Measurements from ENCODE around the gene RGL1. TPM values are rescaled to one million over a fixed set of nuclear protein-coding genes. Genes with fewer than 3 reads are reported as not detected.

Gene RGL1
- total RNA-seq, 4 donors from 2014 or later: 66.8 to 88.3 (median 74.6) TPM

DNA sequence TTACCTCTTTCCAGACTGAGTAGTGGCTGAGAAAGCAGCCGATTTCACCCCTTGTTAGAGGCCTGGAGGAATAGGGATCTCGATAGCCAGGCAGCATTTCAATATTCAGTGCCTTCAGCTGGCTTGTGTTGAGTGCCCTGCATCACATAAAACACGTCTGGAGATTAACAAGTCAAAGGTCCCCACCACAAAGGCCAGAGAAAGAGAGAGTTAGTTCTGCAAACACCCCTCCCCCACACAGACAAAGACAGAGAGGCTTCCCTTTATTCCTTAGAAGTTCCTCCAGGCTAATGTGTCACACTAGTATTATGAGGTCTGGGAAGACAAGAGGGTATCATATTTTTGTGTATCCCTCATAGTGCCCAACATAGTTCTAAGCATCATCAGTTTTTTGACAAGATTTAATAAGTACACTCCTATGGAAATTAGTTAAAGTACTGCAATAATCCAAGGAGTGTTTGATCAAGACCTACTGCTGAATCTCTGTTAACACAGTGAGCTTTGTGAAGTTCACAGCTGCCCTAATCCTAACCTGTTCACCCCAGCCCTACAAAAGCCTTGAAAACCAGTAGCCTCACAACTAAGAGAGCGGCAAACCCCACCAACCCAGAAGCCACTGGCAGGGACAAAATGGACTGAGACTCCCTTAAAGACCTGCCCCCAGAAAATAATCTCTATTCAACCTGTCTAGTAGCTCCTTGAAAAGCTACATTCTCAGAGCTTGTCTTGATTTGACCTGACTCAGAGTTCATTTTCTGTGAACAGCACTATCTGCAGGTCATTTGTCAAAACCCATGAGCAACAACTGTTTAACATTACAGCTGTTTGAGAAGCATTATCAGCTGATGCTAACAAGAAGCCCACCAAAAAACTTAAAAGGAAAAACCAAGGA is 140.8 kb downstream of the RGL1 start:
- ATAC-seq (ENCODE audit: low FRiP score) (no peak), DNase-seq (ENCODE audit: low spot score) (no peak)
- TF ChIP-seq, protein P1, sequence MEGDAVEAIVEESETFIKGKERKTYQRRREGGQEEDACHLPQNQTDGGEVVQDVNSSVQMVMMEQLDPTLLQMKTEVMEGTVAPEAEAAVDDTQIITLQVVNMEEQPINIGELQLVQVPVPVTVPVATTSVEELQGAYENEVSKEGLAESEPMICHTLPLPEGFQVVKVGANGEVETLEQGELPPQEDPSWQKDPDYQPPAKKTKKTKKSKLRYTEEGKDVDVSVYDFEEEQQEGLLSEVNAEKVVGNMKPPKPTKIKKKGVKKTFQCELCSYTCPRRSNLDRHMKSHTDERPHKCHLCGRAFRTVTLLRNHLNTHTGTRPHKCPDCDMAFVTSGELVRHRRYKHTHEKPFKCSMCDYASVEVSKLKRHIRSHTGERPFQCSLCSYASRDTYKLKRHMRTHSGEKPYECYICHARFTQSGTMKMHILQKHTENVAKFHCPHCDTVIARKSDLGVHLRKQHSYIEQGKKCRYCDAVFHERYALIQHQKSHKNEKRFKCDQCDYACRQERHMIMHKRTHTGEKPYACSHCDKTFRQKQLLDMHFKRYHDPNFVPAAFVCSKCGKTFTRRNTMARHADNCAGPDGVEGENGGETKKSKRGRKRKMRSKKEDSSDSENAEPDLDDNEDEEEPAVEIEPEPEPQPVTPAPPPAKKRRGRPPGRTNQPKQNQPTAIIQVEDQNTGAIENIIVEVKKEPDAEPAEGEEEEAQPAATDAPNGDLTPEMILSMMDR (IDR thresholded peaks at IDR 0.05): no peak

DNA sequence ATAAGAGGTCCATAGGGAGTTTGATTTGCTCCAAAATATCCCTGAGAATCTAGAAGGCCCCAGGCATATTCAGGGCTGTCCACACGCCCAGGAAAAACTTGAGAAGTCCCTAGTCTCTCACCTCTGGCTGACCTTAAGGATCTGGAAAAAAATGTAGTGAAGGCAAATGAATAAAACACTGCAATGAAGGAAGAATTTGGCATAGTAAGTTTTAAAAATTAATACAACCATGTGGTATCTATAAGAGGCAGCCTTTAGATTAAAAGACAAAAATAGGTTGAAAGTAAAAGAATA is 141.3 kb downstream of the RGL1 start:
- ATAC-seq (ENCODE audit: low FRiP score): no peak
- TF ChIP-seq, protein P1 (IDR thresholded peaks at IDR 0.05): no peak
- DNase-seq (ENCODE audit: low spot score): no peak

GRCh38 chr1:183947988-183948387 is 143.1 kb downstream of the RGL1 start:
- TF ChIP-seq, protein P1 (IDR thresholded peaks at IDR 0.05): no peak
- no peak for ATAC-seq (ENCODE audit: low FRiP score)
- no peak for DNase-seq (ENCODE audit: low spot score)

- DNase-seq (ENCODE audit: low spot score) (no peak), ATAC-seq (ENCODE audit: low FRiP score) (no peak)
- TF ChIP-seq, protein P1 (IDR thresholded peaks at IDR 0.05): no peak
Measured at GRCh38 chr1:183952101-183952500, 147.2 kb downstream of the RGL1 start.

DNA sequence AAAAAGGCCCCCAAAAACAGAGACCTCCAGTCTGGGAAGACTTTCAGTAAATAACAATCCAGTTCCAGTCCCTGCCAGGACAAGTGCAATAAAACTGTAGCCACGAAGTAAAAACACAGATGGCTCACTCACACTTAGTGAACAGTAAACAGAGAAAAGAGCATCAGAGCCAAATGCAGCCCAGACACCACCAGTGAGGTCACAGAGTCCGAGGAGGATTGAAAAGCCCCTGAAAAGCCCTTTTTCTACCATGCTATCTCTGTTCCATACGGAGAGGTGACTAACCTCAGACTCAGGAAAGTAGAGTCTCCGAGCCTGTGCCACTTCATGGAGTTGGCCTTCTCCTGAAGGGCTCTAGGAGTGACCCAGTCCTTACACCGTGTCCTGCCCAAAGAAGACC is 148.1 kb downstream of the RGL1 start:
- TF ChIP-seq, protein P1 (IDR thresholded peaks at IDR 0.05): no peak
- DNase-seq (ENCODE audit: low spot score) (no peak), ATAC-seq (ENCODE audit: low FRiP score) (no peak)

DNA sequence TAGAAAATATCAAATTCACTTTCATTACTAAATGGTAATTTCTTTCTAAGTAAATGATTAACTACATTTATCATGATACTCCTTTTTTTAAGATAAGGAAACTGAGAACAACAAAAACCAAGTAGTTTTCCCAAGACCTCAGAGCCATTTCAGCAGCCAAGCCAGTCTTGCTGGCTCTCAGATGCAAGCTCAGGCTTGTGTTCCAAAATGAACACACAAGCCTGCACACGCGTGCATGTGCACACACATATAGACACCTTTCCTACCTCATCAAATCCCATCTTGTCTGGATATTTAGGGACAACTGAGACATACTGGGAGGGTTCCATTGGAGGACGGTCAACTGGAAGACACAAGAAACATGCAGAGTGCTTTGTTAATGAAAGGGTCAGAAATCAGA is 149.6 kb downstream of the RGL1 start:
- DNase-seq (ENCODE audit: low spot score): no peak
- TF ChIP-seq, protein P1 (IDR thresholded peaks at IDR 0.05): no peak
- ATAC-seq (ENCODE audit: low FRiP score): no peak

DNA sequence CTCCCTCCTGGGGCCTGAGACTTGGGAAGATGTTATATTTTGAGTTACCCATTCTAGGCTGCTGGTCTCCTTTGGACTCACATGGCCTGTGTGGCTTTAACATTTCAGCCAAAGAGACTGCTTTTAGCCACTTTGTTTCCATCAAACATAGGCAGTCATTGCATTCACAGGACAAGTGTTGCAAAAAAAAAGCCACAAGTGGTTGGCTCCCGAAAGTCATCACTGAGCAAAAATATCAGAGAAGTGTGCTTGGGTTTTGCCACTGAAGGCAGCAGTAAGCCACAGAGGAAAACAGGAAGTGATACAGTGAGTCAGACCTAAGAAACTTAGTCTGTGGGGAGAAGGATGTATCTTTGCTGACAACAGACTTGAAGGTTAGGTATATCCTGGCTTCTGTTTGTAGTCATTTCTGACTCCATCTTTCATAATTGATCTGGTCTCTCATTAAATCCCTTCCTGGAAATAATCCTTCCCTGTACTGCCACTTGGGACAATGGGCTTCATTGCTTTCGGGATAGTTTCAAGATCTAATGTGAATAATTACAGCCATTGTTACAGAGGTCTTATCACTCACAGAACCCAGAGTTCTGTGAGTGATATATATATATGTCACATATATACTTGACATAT is 151.8 kb downstream of the RGL1 start:
- TF ChIP-seq, protein P1 (IDR thresholded peaks at IDR 0.05): no peak
- ATAC-seq (ENCODE audit: low FRiP score) (no peak), DNase-seq (ENCODE audit: low spot score) (no peak)

Measured in omental fat pad (tissue), 4 donors.